ENCODE data around the gene ADIPOR2. TPM values are rescaled to one million over a fixed set of nuclear protein-coding genes. Genes with fewer than 3 reads are reported as not detected.

ADIPOR2 gene
- total and polyA plus RNA-seq, 10 of the 15 experiments (the other 5 are each of a cell fraction or from before 2014, with no cell fraction given), result 8.6 to 65.0 (median 38.0) TPM

DNA sequence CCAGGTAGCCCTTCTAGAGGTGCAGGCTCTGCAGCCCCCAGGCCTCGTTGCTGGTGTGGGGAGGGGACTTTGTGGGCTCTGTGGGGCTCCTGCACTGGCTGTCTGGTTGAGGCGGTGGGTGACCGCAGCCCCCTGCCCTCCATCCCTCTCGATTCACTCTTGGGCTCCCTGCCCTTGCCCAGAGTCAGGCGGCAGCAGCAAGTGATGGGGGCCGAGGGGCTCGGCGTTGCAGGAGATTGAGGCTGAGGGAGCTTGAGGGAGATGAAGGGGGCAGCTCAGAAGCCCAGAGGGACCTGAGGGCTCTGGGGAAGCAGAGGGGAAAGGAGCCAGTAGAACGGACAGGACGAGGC is 120.0 kb downstream of the ADIPOR2 start:
- ATAC-seq (no peak), DNase-seq (ENCODE audit: low read depth, low spot score) (no peak), FAIRE-seq (no peak)
- 54% methylated on average over 10 of the region's 10 CpGs for WGBS (ENCODE audit: insufficient coverage, insufficient replicate concordance, low lambda C conversion rate, missing lambda C conversion rate)
- POLR2A ChIA-PET, result no interaction called here
- 0 out of 2 replicates have a peak, but pooled peaks cover 3% of the 10 kb centered on the region for H3K4me1 ChIP-seq (ENCODE audit: control insufficient read depth, insufficient read depth, low read length)
- TF ChIP-seq TBL1XR1 (IDR thresholded peaks at IDR 0.05; ENCODE audit: low read depth, low read length) (no peak), HDGF (IDR thresholded peaks at IDR 0.05) (no peak), MTA3 (IDR thresholded peaks at IDR 0.05; ENCODE audit: borderline replicate concordance, low read length) (no peak), ATF3 (IDR thresholded peaks at IDR 0.05; ENCODE audit: borderline replicate concordance, extremely low read depth, low read depth, low read length) (no peak), NR2C1 (IDR thresholded peaks at IDR 0.05) (no peak), WRNIP1 (IDR thresholded peaks at IDR 0.05; ENCODE audit: borderline replicate concordance, low read depth, low read length) (no peak), TAF1 (IDR thresholded peaks at IDR 0.05; ENCODE audit: borderline replicate concordance, low read depth, low read length) (no peak), IRF4 (IDR thresholded peaks at IDR 0.05; ENCODE audit: low read depth, low read length) (no peak)
- no peaks in the 10 kb centered on the region for H3K9me3 ChIP-seq (replicated peaks; ENCODE audit: control insufficient read depth, insufficient read depth, low read length)
- no peak overlapping the region for H3K4me3 ChIP-seq
- no peaks in the 10 kb centered on the region for H3K36me3 ChIP-seq (ENCODE audit: control insufficient read depth in 2 of 2, insufficient read depth in 2 of 2, low read length in 1 of 2)
- H3K27me3 ChIP-seq (replicated peaks in 1 of 2; ENCODE audit: control insufficient read depth in 2 of 2, insufficient read depth in 2 of 2, low read length in 1 of 2), result peaks cover 0 to 2% of the 10 kb centered on the region in 2 experiments; a peak in 2 of 4 replicates
- H2AFZ ChIP-seq (ENCODE audit: control insufficient read depth, low read depth, low read length), result no peak overlapping the region
- CTCF ChIA-PET, result no interaction called here
- no peak overlapping the region for H3K4me2 ChIP-seq (ENCODE audit: control insufficient read depth, insufficient read depth)
- in situ Hi-C loops (cut with MboI) (no loop called here), intact Hi-C loops (cut with micrococcal nuclease; ENCODE audit: unreplicated experiment) (no loop called here)
- no peak overlapping the region for H3K27ac ChIP-seq (ENCODE audit: control insufficient read depth, insufficient read depth)
- no peaks in the 10 kb centered on the region for H3K79me2 ChIP-seq (ENCODE audit: control insufficient read depth, insufficient read depth, low read length)
- no TSS peak for BruUV-seq (replicated peaks)
- RAD21 ChIA-PET (ENCODE audit: unreplicated experiment), result no interaction called here
- H3K9ac ChIP-seq (ENCODE audit: control insufficient read depth, insufficient read depth, low read length), result no peak overlapping the region
- H4K20me1 ChIP-seq (ENCODE audit: control insufficient read depth, insufficient read depth), result no peaks in the 10 kb centered on the region
- SMC1A ChIA-PET (ENCODE audit: uncharacterized antibody, unreplicated experiment), result no interaction called here

All from GM12878 (cell line).